HepG2 (cell line): Measurements from ENCODE around the gene TMEM225B. TPM values are rescaled to one million over a fixed set of nuclear protein-coding genes. Genes with fewer than 3 reads are reported as not detected.

Source experiments
- ARID5B ChIP-seq: IDR thresholded peaks from 2 replicates; pipeline ENCODE4 v1.4.0; 2020; ENCODE audit warnings: mild to moderate bottlenecking, missing genetic modification reagents
- BRCA1 ChIP-seq: sonication (generic); formaldehyde crosslinking; IDR thresholded peaks from 2 replicates; pipeline ENCODE4 v1.4.0; 2020; ENCODE audit warnings: missing genetic modification reagents
- ERF ChIP-seq: IDR thresholded peaks from 2 replicates; pipeline ENCODE4 v1.6.1; 2018; ENCODE audit warnings: missing biosample characterization, missing genetic modification reagents
- ETV6 ChIP-seq: sonication (generic); formaldehyde crosslinking; conservative IDR thresholded peaks from 2 replicates; pipeline ENCODE4 v1.4.0; 2020; ENCODE audit warnings: missing genetic modification reagents
- FOXC1 ChIP-seq: sonication (generic); formaldehyde crosslinking; IDR thresholded peaks from 2 replicates; pipeline ENCODE4 v1.8.0; 2022; ENCODE audit warnings: mild to moderate bottlenecking, missing genetic modification reagents, borderline replicate concordance
- HDAC2 ChIP-seq: sonication (generic); formaldehyde crosslinking; IDR thresholded peaks from 2 replicates; pipeline ENCODE4 v1.4.0; 2020; ENCODE audit warnings: missing genetic modification reagents
- HOXD1 ChIP-seq: sonication (generic); formaldehyde crosslinking; IDR thresholded peaks from 2 replicates; pipeline ENCODE4 v1.5.0; 2020; ENCODE audit warnings: missing genetic modification reagents
- ISX ChIP-seq: sonication (generic); formaldehyde crosslinking; conservative IDR thresholded peaks from 2 replicates; pipeline ENCODE4 v1.5.0; 2020; ENCODE audit warnings: missing genetic modification reagents
- MLLT10 ChIP-seq: sonication (generic); formaldehyde crosslinking; IDR thresholded peaks from 2 replicates; pipeline ENCODE4 v1.4.0; 2020; ENCODE audit warnings: missing genetic modification reagents
- PATZ1 ChIP-seq: sonication (generic); formaldehyde crosslinking; IDR thresholded peaks from 2 replicates; pipeline ENCODE4 v1.4.0; 2020; ENCODE audit warnings: missing genetic modification reagents
- SATB2 ChIP-seq: sonication (generic); formaldehyde crosslinking; IDR thresholded peaks from 2 replicates; pipeline ENCODE4 v1.5.0; 2020; ENCODE audit warnings: missing genetic modification reagents
- SRF ChIP-seq: IDR thresholded peaks from 2 replicates; pipeline ENCODE4 v1.6.1; 2011; ENCODE audit warnings: mild to moderate bottlenecking, low read depth, low read length, moderate library complexity
- ZNF12 ChIP-seq: sonication (generic); formaldehyde crosslinking; IDR thresholded peaks from 2 replicates; pipeline ENCODE4 v1.5.0; 2020; ENCODE audit warnings: missing genetic modification reagents
- ZNF280D ChIP-seq: sonication (generic); formaldehyde crosslinking; IDR thresholded peaks from 2 replicates; pipeline ENCODE4 v1.5.1; 2020; ENCODE audit warnings: mild to moderate bottlenecking, missing genetic modification reagents
- ZNF3 ChIP-seq: IDR thresholded peaks from 2 replicates; pipeline ENCODE4 v1.7.0; 2017; ENCODE audit warnings: inconsistent platforms
- ZNF547 ChIP-seq: sonication (generic); formaldehyde crosslinking; IDR thresholded peaks from 2 replicates; pipeline ENCODE4 v1.5.1; 2020; ENCODE audit warnings: mild to moderate bottlenecking, missing genetic modification reagents
- polyA plus RNA-seq, 8 experiments: library from polyadenylated mRNA; depleted of rRNA in 3 of 8; stranded (reverse) in 7 of 8; unstranded in 1 of 8; fragments of >200 nt; fragmentation: Illumina TruSeq in 4 of 8; extraction: Trizol in 4 of 8; gene quantifications; 2 replicates each; pipeline versions ENCODE4 v1.2.1 to v1.2.3, GENCODE V29; 2011 to 2016; ENCODE audit warnings: low read depth in 4 of 8, missing spikeins in 1 of 8, mixed read lengths in 1 of 8; ENCODE audit not compliant: insufficient read depth in 1 of 8
- total RNA-seq, 5 experiments: library from RNA; depleted of rRNA; stranded (reverse); fragments of >200 nt; fragmentation: Illumina TruSeq; extraction: Trizol; gene quantifications; 2 replicates each; pipeline ENCODE4 v1.2.3, GENCODE V29; 2016; ENCODE audit warnings: low read depth in 1 of 5
- TF ChIP-seq, protein P1 (sequence below): sonication (generic); formaldehyde crosslinking; IDR thresholded peaks from 2 replicates; pipeline ENCODE4 v1.4.0; 2020; ENCODE audit warnings: missing genetic modification reagents
- TF ChIP-seq, protein P2 (sequence below): sonication (generic); formaldehyde crosslinking; IDR thresholded peaks from 2 replicates; pipeline ENCODE4 v1.5.1; 2020; ENCODE audit warnings: mild to moderate bottlenecking, missing genetic modification reagents, moderate library complexity

Gene TMEM225B
- total and polyA plus RNA-seq, 2 of the 13 experiments (the other 11 are each of a cell fraction or from before 2014, with no cell fraction given) = 0.78 to 0.95 TPM

DNA sequence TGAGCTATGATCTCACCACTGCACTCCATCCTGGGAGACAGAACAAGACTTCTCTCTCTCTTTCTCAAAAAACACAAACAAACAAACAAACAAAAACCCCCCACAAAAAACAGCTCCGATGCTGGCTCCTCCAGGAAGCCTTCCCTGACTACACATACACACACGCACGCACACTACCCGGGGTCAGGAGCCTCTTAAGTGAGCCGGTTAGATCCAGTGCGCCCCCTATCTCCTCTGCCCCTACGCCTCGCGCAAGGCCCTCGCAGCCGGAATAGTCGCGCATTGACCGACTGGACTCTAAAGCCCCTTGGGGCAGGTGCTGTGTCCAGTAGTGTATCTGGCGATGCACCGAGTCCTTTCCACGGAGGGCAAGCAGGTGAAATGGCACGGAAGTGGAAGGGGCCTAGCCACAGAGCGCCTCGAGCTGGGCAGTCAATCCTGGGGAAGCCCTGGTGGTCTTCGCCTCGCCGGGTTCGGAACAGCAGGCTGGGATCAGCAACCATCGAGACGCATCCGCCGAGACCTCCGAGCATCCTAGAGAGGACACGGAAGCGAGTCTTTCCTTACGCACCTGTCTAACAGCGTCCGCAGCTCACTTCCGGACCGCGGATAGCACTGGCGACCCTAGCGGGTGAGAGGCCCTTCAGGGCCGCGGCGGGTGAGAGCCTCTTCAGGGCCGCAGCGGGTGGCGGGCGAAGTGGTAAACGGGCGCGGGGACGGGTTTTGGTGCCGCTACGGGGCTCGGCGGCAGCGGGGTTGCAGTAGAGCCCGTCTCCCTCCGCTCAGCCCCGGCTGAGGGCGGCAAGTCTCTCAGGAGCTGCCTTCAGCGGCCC lies 18.5 kb downstream of the TMEM225B start, which contains the start of gene ZSCAN25 (continued):
- TF ChIP-seq SRF (no peak), PATZ1 (peak; percentile 43; the same call in 1 of the 2 replicates), FOXC1 (peak; percentile 97; the same call in 1 of the 2 replicates), MLLT10 (no peak), ETV6 (CRISPR knock-in tag) (peak; percentile 44), ZNF547 (peak; percentile 95), ZNF3 (CRISPR knock-in tag) (peak; percentile 62; the same call in 1 of the 2 replicates), ARID5B (CRISPR knock-in tag) (peak; percentile 68), HDAC2 (CRISPR knock-in tag) (peak; percentile 79), SATB2 (peak; percentile 92), ERF (peak; percentile 84; the same call in 1 of the 2 replicates), HOXD1 (peak; percentile 90), ZNF12 (CRISPR knock-in tag) (peak; percentile 16; the same call in 1 of the 2 replicates), ISX (CRISPR knock-in tag) (no peak), ZNF280D (CRISPR knock-in tag) (peak; percentile 95), BRCA1 (CRISPR knock-in tag) (peak; percentile 43; the same call in 1 of the 2 replicates)
- TF ChIP-seq, protein P1, sequence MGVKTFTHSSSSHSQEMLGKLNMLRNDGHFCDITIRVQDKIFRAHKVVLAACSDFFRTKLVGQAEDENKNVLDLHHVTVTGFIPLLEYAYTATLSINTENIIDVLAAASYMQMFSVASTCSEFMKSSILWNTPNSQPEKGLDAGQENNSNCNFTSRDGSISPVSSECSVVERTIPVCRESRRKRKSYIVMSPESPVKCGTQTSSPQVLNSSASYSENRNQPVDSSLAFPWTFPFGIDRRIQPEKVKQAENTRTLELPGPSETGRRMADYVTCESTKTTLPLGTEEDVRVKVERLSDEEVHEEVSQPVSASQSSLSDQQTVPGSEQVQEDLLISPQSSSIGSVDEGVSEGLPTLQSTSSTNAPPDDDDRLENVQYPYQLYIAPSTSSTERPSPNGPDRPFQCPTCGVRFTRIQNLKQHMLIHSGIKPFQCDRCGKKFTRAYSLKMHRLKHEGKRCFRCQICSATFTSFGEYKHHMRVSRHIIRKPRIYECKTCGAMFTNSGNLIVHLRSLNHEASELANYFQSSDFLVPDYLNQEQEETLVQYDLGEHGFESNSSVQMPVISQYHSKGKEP = no peak
- TF ChIP-seq, protein P2, sequence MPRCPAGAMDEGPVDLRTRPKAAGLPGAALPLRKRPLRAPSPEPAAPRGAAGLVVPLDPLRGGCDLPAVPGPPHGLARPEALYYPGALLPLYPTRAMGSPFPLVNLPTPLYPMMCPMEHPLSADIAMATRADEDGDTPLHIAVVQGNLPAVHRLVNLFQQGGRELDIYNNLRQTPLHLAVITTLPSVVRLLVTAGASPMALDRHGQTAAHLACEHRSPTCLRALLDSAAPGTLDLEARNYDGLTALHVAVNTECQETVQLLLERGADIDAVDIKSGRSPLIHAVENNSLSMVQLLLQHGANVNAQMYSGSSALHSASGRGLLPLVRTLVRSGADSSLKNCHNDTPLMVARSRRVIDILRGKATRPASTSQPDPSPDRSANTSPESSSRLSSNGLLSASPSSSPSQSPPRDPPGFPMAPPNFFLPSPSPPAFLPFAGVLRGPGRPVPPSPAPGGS = peak; percentile 93
